Heart left ventricle (tissue), 13 donors: ENCODE data around the gene AGBL5.
A peak's percentile ranks its signal among the peaks of the same experiment; 100 is the strongest.

ENCODE experiments used
- POLR2A ChIP-seq, 2 donors: fragments of 450-650 bp; IDR thresholded peaks; one replicate each; pipeline ENCODE4 v1.6.1; 2017; ENCODE audit warnings: antibody characterized with exemption in 2 of 2, mild to moderate bottlenecking in 2 of 2, moderate library complexity in 2 of 2
- TF ChIP-seq, protein P1 (sequence below), 12 donors: fragments of 200-600 bp; sonication (generic) in 4 of 12; IDR thresholded peaks; one replicate each; pipeline versions ENCODE4 v1.5.0 to v1.8.0; 2018 to 2022; ENCODE audit warnings: antibody characterized with exemption in 12 of 12, mild to moderate bottlenecking in 5 of 12
- donor health status: ischemic (EF 13 %, LVEDD 7.1; RV severe dilation, severe dysfunction).
- donor health status: DM: no; HTN: yes; CAD: no.
- donor health status: DM: no; HTN: no; CAD: no.
- donor health status: ischemic (EF 25% LVEDD 6.9; RV normal size, moderate dysfunction).
- donor health status: ischemic (EF 25% LVEDD 5.7; RV mildly dilated, moderate dysfunction).
- donor health status: ischemic (EF 35%, LVEDD 5.7; RV mildly dilated, moderate dysfunction).
- donor health status: nonischemic (EF 11% LVEDD 7.7; RV severe dilation, severe dysfunction).
- donor health status: DM: yes; HTN: yes; CAD: no.
- donor health status: PGD.
- donor health status: ischemic (EF 29% LVEDD 5.4; RV normal size, mild dysfunction).
- donor health status: nonischemic (EF 23%, LVEDD 6.1; RV moderate dilation, normal function).

- TF ChIP-seq, protein P1, sequence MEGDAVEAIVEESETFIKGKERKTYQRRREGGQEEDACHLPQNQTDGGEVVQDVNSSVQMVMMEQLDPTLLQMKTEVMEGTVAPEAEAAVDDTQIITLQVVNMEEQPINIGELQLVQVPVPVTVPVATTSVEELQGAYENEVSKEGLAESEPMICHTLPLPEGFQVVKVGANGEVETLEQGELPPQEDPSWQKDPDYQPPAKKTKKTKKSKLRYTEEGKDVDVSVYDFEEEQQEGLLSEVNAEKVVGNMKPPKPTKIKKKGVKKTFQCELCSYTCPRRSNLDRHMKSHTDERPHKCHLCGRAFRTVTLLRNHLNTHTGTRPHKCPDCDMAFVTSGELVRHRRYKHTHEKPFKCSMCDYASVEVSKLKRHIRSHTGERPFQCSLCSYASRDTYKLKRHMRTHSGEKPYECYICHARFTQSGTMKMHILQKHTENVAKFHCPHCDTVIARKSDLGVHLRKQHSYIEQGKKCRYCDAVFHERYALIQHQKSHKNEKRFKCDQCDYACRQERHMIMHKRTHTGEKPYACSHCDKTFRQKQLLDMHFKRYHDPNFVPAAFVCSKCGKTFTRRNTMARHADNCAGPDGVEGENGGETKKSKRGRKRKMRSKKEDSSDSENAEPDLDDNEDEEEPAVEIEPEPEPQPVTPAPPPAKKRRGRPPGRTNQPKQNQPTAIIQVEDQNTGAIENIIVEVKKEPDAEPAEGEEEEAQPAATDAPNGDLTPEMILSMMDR (IDR thresholded peaks at IDR 0.05), result peak; percentile 75 to 96 (median 94)
- peak in 1 of 2 donors; percentile 69 for TF ChIP-seq POLR2A (IDR thresholded peaks at IDR 0.05)
Measured at GRCh38 chr2:27086090-27086723, 34.7 kb downstream of the AGBL5 start.
